Spleen (tissue), 11 donors: ENCODE measurements around the gene S100A16. TPM values are rescaled to one million over a fixed set of nuclear protein-coding genes. Genes with fewer than 3 reads are reported as not detected.
"Not testable (repeated sequence)": the region's sequence is repeated elsewhere in the genome, so short reads cannot be mapped to it uniquely, and the experiment has no call there.

Source experiments
- DNase-seq: peaks from one replicate; pipeline ENCODE4 v3.0.0-alpha.2; 2020
- H3K27ac ChIP-seq, 8 donors: fragments of 200-600 bp; sonication (generic) in 7 of 8; 1 replicate in 4 of 8; 2 replicates in 4 of 8; pipeline versions ENCODE4 v1.5.0 to v1.8.0; 2016 to 2021; ENCODE audit warnings: inconsistent platforms in 4 of 8, mild to moderate bottlenecking in 4 of 8, moderate library complexity in 1 of 8
- H3K27me3 ChIP-seq, 7 donors: fragments of 200-600 bp; sonication (generic) in 6 of 7; replicated peaks in 1 of 7; 1 replicate in 4 of 7; 2 replicates in 3 of 7; pipeline versions ENCODE4 v1.5.0 to v1.8.0; 2016 to 2021; ENCODE audit warnings: inconsistent platforms in 3 of 7, mild to moderate bottlenecking in 1 of 7
- H3K36me3 ChIP-seq, 6 donors: fragments of 200-600 bp; sonication (generic) in 5 of 6; 1 replicate in 4 of 6; 2 replicates in 2 of 6; pipeline versions ENCODE4 v1.5.0 to v1.8.0; 2016 to 2021; ENCODE audit warnings: inconsistent platforms in 2 of 6
- H3K4me1 ChIP-seq, 6 donors: fragments of 200-600 bp; sonication (generic) in 5 of 6; 1 replicate in 3 of 6; 2 replicates in 3 of 6; pipeline versions ENCODE4 v1.5.0 to v1.8.0; 2016 to 2021; ENCODE audit warnings: inconsistent platforms in 3 of 6
- H3K4me3 ChIP-seq, 8 donors: fragments of 200-600 bp; sonication (generic) in 7 of 8; 1 replicate in 4 of 8; 2 replicates in 4 of 8; pipeline versions ENCODE4 v1.5.0 to v1.8.0; 2016 to 2021; ENCODE audit warnings: inconsistent platforms in 4 of 8, mild to moderate bottlenecking in 4 of 8, moderate library complexity in 2 of 8
- H3K9me3 ChIP-seq, 8 donors: fragments of 200-600 bp; sonication (generic) in 7 of 8; 1 replicate in 4 of 8; 2 replicates in 4 of 8; pipeline versions ENCODE4 v1.5.0 to v1.8.0; 2016 to 2021; ENCODE audit warnings: inconsistent platforms in 4 of 8
- CTCF ChIP-seq, 11 experiments: fragments of 200-600 bp in 7 of 11; fragments of 450-650 bp in 4 of 11; sonication (generic) in 4 of 11; IDR thresholded peaks in 8 of 11; conservative IDR thresholded peaks in 3 of 11; 1 replicate in 7 of 11; 2 replicates in 4 of 11; pipeline versions ENCODE4 v1.4.0 to v1.8.0; 2016 to 2021; ENCODE audit warnings: antibody characterized with exemption in 11 of 11, inconsistent platforms in 4 of 11, mild to moderate bottlenecking in 1 of 11
- POLR2A ChIP-seq, 3 donors: fragments of 450-650 bp; IDR thresholded peaks; one replicate each; pipeline ENCODE4 v1.5.1; 2017; ENCODE audit warnings: antibody characterized with exemption in 3 of 3, mild to moderate bottlenecking in 1 of 3
- POLR2AphosphoS5 ChIP-seq, 3 donors: sonication (generic); formaldehyde crosslinking; IDR thresholded peaks; one replicate each; pipeline ENCODE4 v1.5.1; 2017; ENCODE audit warnings: antibody characterized with exemption in 3 of 3
- WGBS, 5 donors: extraction: QIAGEN DNeasy Blood & Tissue Kit in 3 of 5; methylation state at CpG; one replicate each; pipeline versions ENCODE4 v1.1.5 to v1.1.7; 2013 to 2018; 5-methylcytosine and 5-hydroxymethylcytosine counted together
- intact Hi-C: fragments of 100-400 bp; cut with DNase I; formaldehyde crosslinking; loops from one replicate; pipeline ENCODE4 v1.15.0; 2023; ENCODE audit warnings: low total_unique reads
- polyA plus RNA-seq, 3 donors: library from polyadenylated mRNA; stranded (reverse); fragments of 200-250 nt; gene quantifications; one replicate each; pipeline ENCODE4 v1.2.1, GENCODE V29; 2013
- total RNA-seq, 7 donors: library from RNA; depleted of rRNA in 3 of 7; stranded (reverse); fragments of >200 nt in 3 of 7; fragmentation: NEBNext Ultra II Directional in 4 of 7; extraction: Animal tissue kit (Norgen Biotek cat#: 25700) in 4 of 7; gene quantifications; one replicate each; pipeline versions ENCODE4 v1.1.0 to v1.2.1, GENCODE V29; 2016 to 2021
- donor health status: healthy with polysubstance abuse.
- donor health status: DM: no; HTN: no; CAD: no; lungs with moderate emphysema.
- donor health status: DM: no; HTN: no; CAD: no.
- donor health status: Bipolar disorder and iron deficiency.
- donor health status: healthy.
- donor health status: DM: no; HTN: no; CAD: no.
- donor health status: DM: yes; HTN: yes; CAD: no.

Gene S100A16
- total and polyA plus RNA-seq, 10 donors: 52.0 to 111 (median 91.6) TPM

GRCh38 chr1:153563991-153564390 is 48.9 kb downstream of the S100A16 start:
- 87 to 95% (median 88%) methylated on average over 4 to 7 of the region's 7 CpGs for WGBS, 5 donors

GRCh38 chr1:153563483-153563901 is 49.4 kb downstream of the S100A16 start:
- Histone ChIP-seq H3K27me3 (no peaks in the 10 kb centered on the region), H3K27ac (no peak overlapping the region), H3K4me3 (no peak overlapping the region), H3K4me1 (peaks cover 19 to 45% (median 31%) of the 10 kb centered on the region in 6 donors), H3K9me3 (no peaks in the 10 kb centered on the region), H3K36me3 (no peaks in the 10 kb centered on the region)
- TF ChIP-seq POLR2AphosphoS5 (IDR thresholded peaks at IDR 0.05) (no peak), POLR2A (IDR thresholded peaks at IDR 0.05) (no peak), CTCF (IDR thresholded peaks at IDR 0.05 in 8 of 11, conservative IDR thresholded peaks at IDR 0.05 in 3 of 11) (no peak)
- intact Hi-C loops: loop anchor here (10.0 kb wide), 1 partner anchor 209 kb away; the partner anchor contains the start of gene S100A9
- 74 to 92% (median 87%) methylated on average over 5 to 6 of the region's 6 CpGs for WGBS, 5 donors
- peak; percentile 49 for DNase-seq

More at GRCh38 chr1:153563991-153564390, 48.9 kb downstream of the S100A16 start:
- Histone ChIP-seq H3K27ac (peak overlapping the region in 1 of 8 donors; percentile 93), H3K9me3 (no peaks in the 10 kb centered on the region), H3K36me3 (no peaks in the 10 kb centered on the region), H3K27me3 (no peaks in the 10 kb centered on the region), H3K4me1 (peaks cover 23 to 50% (median 35%) of the 10 kb centered on the region in 6 donors), H3K4me3 (no peak overlapping the region)
- DNase-seq: peak; percentile 56
- TF ChIP-seq POLR2A (IDR thresholded peaks at IDR 0.05): no peak
- no peak for TF ChIP-seq CTCF (IDR thresholded peaks at IDR 0.05 in 8 of 11, conservative IDR thresholded peaks at IDR 0.05 in 3 of 11)
- no peak for TF ChIP-seq POLR2AphosphoS5 (IDR thresholded peaks at IDR 0.05)
- intact Hi-C loops: loop anchor here (10.0 kb wide), 1 partner anchor 209 kb away; the partner anchor contains the start of gene S100A9

- peaks cover 12 to 30% (median 18%) of the 10 kb centered on the region in 6 donors for H3K4me1 ChIP-seq
- intact Hi-C loops: loop anchor here (10.0 kb wide), 1 partner anchor 207 kb away; the partner anchor contains the start of gene S100A9
- not testable (repeated sequence) for H3K27ac ChIP-seq, H3K36me3 ChIP-seq, H3K27me3 ChIP-seq, H3K4me3 ChIP-seq, H3K9me3 ChIP-seq
- 86 to 94% (median 91%) methylated on average over 3 of the region's 3 CpGs for WGBS, 5 donors
- DNase-seq: peak; percentile 13
These were observed 50.9 kb downstream of the S100A16 start for GRCh38 chr1:153562021-153562420.

GRCh38 chr1:153561466-153561985 is 51.4 kb downstream of the S100A16 start:
- WGBS, 5 donors: 77 to 100% (median 98%) methylated on average over 3 of the region's 3 CpGs

More at GRCh38 chr1:153561466-153561985, 51.4 kb downstream of the S100A16 start:
- DNase-seq: peak; percentile 47
- H3K27me3 ChIP-seq: no peaks in the 10 kb centered on the region
- no peaks in the 10 kb centered on the region for H3K9me3 ChIP-seq
- H3K4me3 ChIP-seq: no peak overlapping the region
- H3K4me1 ChIP-seq: peaks cover 9 to 25% (median 13%) of the 10 kb centered on the region in 6 donors
- H3K36me3 ChIP-seq: no peaks in the 10 kb centered on the region
- TF ChIP-seq CTCF (IDR thresholded peaks at IDR 0.05 in 8 of 11, conservative IDR thresholded peaks at IDR 0.05 in 3 of 11) (no peak), POLR2A (IDR thresholded peaks at IDR 0.05) (no peak), POLR2AphosphoS5 (IDR thresholded peaks at IDR 0.05) (no peak)
- intact Hi-C loops: loop anchor here (10.0 kb wide), 1 partner anchor 207 kb away; the partner anchor contains the start of gene S100A9
- H3K27ac ChIP-seq: no peak overlapping the region
